Prostate gland (tissue), 2 donors: ENCODE results near the gene UBAP2L.

Source experiments
- POLR2A ChIP-seq: fragments of 450-650 bp; IDR thresholded peaks from one replicate; pipeline ENCODE4 v1.6.1; 2016; ENCODE audit warnings: antibody characterized with exemption, mild to moderate bottlenecking
- POLR2AphosphoS5 ChIP-seq: sonication (generic); formaldehyde crosslinking; IDR thresholded peaks from one replicate; pipeline ENCODE4 v1.6.1; 2017; ENCODE audit warnings: antibody characterized with exemption
- TF ChIP-seq, protein P1 (sequence below), 4 experiments: fragments of 200-600 bp in 2 of 4; fragments of 450-650 bp in 2 of 4; sonication (generic) in 2 of 4; IDR thresholded peaks; 1 replicate in 3 of 4; 2 replicates in 1 of 4; pipeline ENCODE4 v1.5.1; 2016 to 2019; ENCODE audit warnings: antibody characterized with exemption in 4 of 4, mild to moderate bottlenecking in 2 of 4, moderate library complexity in 2 of 4

DNA sequence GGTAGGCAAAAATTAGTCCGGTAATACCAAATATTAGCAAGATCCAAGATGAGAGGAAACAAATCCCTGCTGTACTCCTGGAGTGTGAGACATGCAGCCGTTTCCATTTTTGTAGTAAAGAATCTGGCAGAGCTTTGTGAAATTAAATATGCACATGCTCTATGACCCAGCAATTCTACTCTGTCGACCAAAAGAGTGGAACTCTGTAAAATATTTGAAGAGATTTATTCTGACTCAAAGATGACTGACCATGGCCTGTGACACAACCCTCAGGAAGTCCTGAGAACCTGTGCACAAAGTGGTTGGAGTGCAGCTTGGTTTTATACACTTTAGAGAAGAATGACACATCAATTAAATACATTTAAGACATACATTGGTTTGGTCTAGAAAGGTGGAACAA is 67.9 kb downstream of the UBAP2L start:
- no peak for TF ChIP-seq POLR2AphosphoS5
- TF ChIP-seq, protein P1, sequence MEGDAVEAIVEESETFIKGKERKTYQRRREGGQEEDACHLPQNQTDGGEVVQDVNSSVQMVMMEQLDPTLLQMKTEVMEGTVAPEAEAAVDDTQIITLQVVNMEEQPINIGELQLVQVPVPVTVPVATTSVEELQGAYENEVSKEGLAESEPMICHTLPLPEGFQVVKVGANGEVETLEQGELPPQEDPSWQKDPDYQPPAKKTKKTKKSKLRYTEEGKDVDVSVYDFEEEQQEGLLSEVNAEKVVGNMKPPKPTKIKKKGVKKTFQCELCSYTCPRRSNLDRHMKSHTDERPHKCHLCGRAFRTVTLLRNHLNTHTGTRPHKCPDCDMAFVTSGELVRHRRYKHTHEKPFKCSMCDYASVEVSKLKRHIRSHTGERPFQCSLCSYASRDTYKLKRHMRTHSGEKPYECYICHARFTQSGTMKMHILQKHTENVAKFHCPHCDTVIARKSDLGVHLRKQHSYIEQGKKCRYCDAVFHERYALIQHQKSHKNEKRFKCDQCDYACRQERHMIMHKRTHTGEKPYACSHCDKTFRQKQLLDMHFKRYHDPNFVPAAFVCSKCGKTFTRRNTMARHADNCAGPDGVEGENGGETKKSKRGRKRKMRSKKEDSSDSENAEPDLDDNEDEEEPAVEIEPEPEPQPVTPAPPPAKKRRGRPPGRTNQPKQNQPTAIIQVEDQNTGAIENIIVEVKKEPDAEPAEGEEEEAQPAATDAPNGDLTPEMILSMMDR (IDR thresholded peaks at IDR 0.05): no peak
- no peak for TF ChIP-seq POLR2A
